ENCODE results near the gene WDR37. TPM values are rescaled to one million over a fixed set of nuclear protein-coding genes. Genes with fewer than 3 reads are reported as not detected.

Gene WDR37
- total and polyA plus RNA-seq, 2 donors from 2014 or later: 6.0 to 23.5 TPM

- peaks cover 4 to 18% (median 14%) of the 10 kb centered on the region in 3 donors for H3K36me3 ChIP-seq (ENCODE audit: control insufficient read depth in 2 of 3, insufficient read depth in 3 of 3, low read length in 3 of 3)
- H3K27ac ChIP-seq (ENCODE audit: low read depth in 2 of 2, low read length in 2 of 2): no peak overlapping the region
- H3K9ac ChIP-seq (ENCODE audit: low read length in 3 of 3): no peak overlapping the region
- DNase-seq (no peak), FAIRE-seq (no peak)
- no peaks in the 10 kb centered on the region for H3K27me3 ChIP-seq (ENCODE audit: control insufficient read depth, insufficient read depth, low read length)
- no peak for TF ChIP-seq CTCF (IDR thresholded peaks at IDR 0.05; ENCODE audit: borderline replicate concordance, extremely low read depth, insufficient read depth)
- H3K4me1 ChIP-seq (ENCODE audit: control insufficient read depth in 2 of 3, insufficient read depth in 2 of 3, low read depth in 1 of 3, low read length in 3 of 3): no peaks in the 10 kb centered on the region
- no peaks in the 10 kb centered on the region for H3K9me3 ChIP-seq (ENCODE audit: control insufficient read depth in 2 of 3, insufficient read depth in 1 of 3, low read length in 3 of 3)
- no peak overlapping the region for H3K4me3 ChIP-seq (ENCODE audit: low read length in 3 of 3)
- intact Hi-C loops (cut with DNase I): no loop called here
Observed at GRCh38 chr10:1078668-1079067, 22.5 kb downstream of the WDR37 start.

GRCh38 chr10:1083581-1083980 is 27.4 kb downstream of the WDR37 start:
- no peaks in the 10 kb centered on the region for H3K27me3 ChIP-seq (ENCODE audit: control insufficient read depth, insufficient read depth, low read length)
- H3K9me3 ChIP-seq (ENCODE audit: control insufficient read depth in 2 of 3, insufficient read depth in 1 of 3, low read length in 3 of 3): no peaks in the 10 kb centered on the region
- H3K36me3 ChIP-seq (ENCODE audit: control insufficient read depth in 2 of 3, insufficient read depth in 3 of 3, low read length in 3 of 3): peaks cover 6 to 52% (median 41%) of the 10 kb centered on the region in 3 donors
- no peak for TF ChIP-seq CTCF (IDR thresholded peaks at IDR 0.05; ENCODE audit: borderline replicate concordance, extremely low read depth, insufficient read depth)
- intact Hi-C loops (cut with DNase I): no loop called here
- DNase-seq: no peak
- no peak for FAIRE-seq
- no peak overlapping the region for H3K27ac ChIP-seq (ENCODE audit: low read depth in 2 of 2, low read length in 2 of 2)
- H3K4me3 ChIP-seq (ENCODE audit: low read length in 3 of 3): no peak overlapping the region
- no peak overlapping the region for H3K9ac ChIP-seq (ENCODE audit: low read length in 3 of 3)
- H3K4me1 ChIP-seq (ENCODE audit: control insufficient read depth in 2 of 3, insufficient read depth in 2 of 3, low read depth in 1 of 3, low read length in 3 of 3): no peaks in the 10 kb centered on the region

- no peak for FAIRE-seq
- Histone ChIP-seq H3K27me3 (ENCODE audit: control insufficient read depth, insufficient read depth, low read length) (no peaks in the 10 kb centered on the region), H3K4me3 (ENCODE audit: low read length in 3 of 3) (no peak overlapping the region), H3K4me1 (ENCODE audit: control insufficient read depth in 2 of 3, insufficient read depth in 2 of 3, low read depth in 1 of 3, low read length in 3 of 3) (peaks cover 0 to 3% (median 0%) of the 10 kb centered on the region in 3 donors), H3K9ac (ENCODE audit: low read length in 3 of 3) (no peak overlapping the region), H3K9me3 (ENCODE audit: control insufficient read depth in 2 of 3, insufficient read depth in 1 of 3, low read length in 3 of 3) (no peaks in the 10 kb centered on the region), H3K27ac (ENCODE audit: low read depth in 2 of 2, low read length in 2 of 2) (no peak overlapping the region), H3K36me3 (ENCODE audit: control insufficient read depth in 2 of 3, insufficient read depth in 3 of 3, low read length in 3 of 3) (peaks cover 6 to 52% (median 44%) of the 10 kb centered on the region in 3 donors)
- intact Hi-C loops (cut with DNase I): no loop called here
- no peak for DNase-seq
- TF ChIP-seq CTCF (IDR thresholded peaks at IDR 0.05; ENCODE audit: borderline replicate concordance, extremely low read depth, insufficient read depth): no peak
Observed at GRCh38 chr10:1084011-1084950, 28.1 kb downstream of the WDR37 start.

Measured in kidney (tissue), 14 donors.